BJ (cell line): ENCODE results near the gene ANTXR2. TPM values are rescaled to one million over a fixed set of nuclear protein-coding genes. Genes with fewer than 3 reads are reported as not detected.
"Not testable (repeated sequence)": the region's sequence is repeated elsewhere in the genome, so short reads cannot be mapped to it uniquely, and the experiment has no call there.

Experiments used
- CTCF ChIA-PET: fragments of 350-600 bp; formaldehyde crosslinking; extraction: SDS; loops from one replicate; lab custom pipeline; 2021; ENCODE audit warnings: antibody characterized with exemption, inconsistent platforms; lab: Yijun Ruan, JAX
- POLR2A ChIA-PET: fragments of 300-600 bp; sonication (Branson Sonifier 250); formaldehyde crosslinking; extraction: SDS; loops from one replicate; lab custom pipeline; 2021; ENCODE audit warnings: antibody characterized with exemption; lab: Charles Lee
- DNase-seq: peaks from one replicate; pipeline ENCODE4 v3.0.0-alpha.2; 2011; ENCODE audit warnings: low read depth
- H3K27me3 ChIP-seq: 2 replicates; pipeline ENCODE4 v1.6.0; 2011; ENCODE audit warnings: low read length; ENCODE audit not compliant: control insufficient read depth, insufficient read depth
- H3K36me3 ChIP-seq: 2 replicates; pipeline ENCODE4 v1.5.1; 2011; ENCODE audit warnings: low read length; ENCODE audit not compliant: control insufficient read depth, insufficient read depth
- H3K4me3 ChIP-seq: 2 replicates; pipeline ENCODE4 v1.5.1; 2011; ENCODE audit warnings: low read depth, mild to moderate bottlenecking, control low read depth, low read length
- polyA plus RNA-seq: library from polyadenylated mRNA; depleted of rRNA; stranded (reverse); fragments of >200 nt; gene quantifications from 2 replicates; pipeline ENCODE4 v1.2.3, GENCODE V29; 2011
- TF ChIP-seq, protein P1 (sequence below): IDR thresholded peaks from 2 replicates; pipeline ENCODE4 v1.5.1; 2011; ENCODE audit warnings: low read depth, mild to moderate bottlenecking, control low read depth, inconsistent platforms, low read length, moderate library complexity; ENCODE audit not compliant: insufficient read depth

The ANTXR2 gene
- polyA plus RNA-seq, 1 experiment: 18.9 TPM

- peaks cover 4% of the 10 kb centered on the region; the same call in 1 of the 2 replicates for H3K36me3 ChIP-seq
- no peak for DNase-seq
- POLR2A ChIA-PET: no interaction called here
- H3K27me3 ChIP-seq: no peaks in the 10 kb centered on the region
- H3K4me3 ChIP-seq: no peak overlapping the region
- CTCF ChIA-PET: interaction anchor here (1.0 kb wide), 1 partner anchor 21 kb away, joined by 3 read pairs; no protein-coding TSS in a partner anchor
- TF ChIP-seq, protein P1, sequence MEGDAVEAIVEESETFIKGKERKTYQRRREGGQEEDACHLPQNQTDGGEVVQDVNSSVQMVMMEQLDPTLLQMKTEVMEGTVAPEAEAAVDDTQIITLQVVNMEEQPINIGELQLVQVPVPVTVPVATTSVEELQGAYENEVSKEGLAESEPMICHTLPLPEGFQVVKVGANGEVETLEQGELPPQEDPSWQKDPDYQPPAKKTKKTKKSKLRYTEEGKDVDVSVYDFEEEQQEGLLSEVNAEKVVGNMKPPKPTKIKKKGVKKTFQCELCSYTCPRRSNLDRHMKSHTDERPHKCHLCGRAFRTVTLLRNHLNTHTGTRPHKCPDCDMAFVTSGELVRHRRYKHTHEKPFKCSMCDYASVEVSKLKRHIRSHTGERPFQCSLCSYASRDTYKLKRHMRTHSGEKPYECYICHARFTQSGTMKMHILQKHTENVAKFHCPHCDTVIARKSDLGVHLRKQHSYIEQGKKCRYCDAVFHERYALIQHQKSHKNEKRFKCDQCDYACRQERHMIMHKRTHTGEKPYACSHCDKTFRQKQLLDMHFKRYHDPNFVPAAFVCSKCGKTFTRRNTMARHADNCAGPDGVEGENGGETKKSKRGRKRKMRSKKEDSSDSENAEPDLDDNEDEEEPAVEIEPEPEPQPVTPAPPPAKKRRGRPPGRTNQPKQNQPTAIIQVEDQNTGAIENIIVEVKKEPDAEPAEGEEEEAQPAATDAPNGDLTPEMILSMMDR: no peak
Observed at GRCh38 chr4:80006935-80007744, 65.9 kb downstream of the ANTXR2 start.

GRCh38 chr4:80005863-80006262 lies 67.2 kb downstream of the ANTXR2 start:
- POLR2A ChIA-PET: no interaction called here

DNA sequence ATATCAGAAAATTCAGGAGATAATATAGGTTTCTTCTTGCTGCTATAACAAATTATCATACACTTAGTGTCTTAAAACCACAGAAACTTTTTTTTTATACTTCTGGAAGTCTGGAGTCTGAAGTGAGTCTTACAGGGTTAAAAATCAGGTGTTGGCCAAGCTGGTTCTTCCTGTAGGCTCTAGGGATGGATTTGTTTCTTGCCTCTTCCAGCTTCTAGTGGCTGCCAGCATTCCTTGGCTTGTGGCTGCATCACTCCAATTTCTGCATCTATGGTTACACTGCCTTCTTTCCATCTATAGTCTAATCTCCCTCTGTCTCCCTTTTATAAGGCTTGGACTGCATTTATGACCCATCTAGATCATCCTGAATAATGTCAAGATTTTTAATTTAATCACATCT lies 68.7 kb downstream of the ANTXR2 start:
- ChIA-PET CTCF (no interaction called here), POLR2A (no interaction called here)
- H3K27me3 ChIP-seq: no peaks in the 10 kb centered on the region
- H3K36me3 ChIP-seq: peaks cover 4% of the 10 kb centered on the region; the same call in 1 of the 2 replicates
- no peak for DNase-seq
- TF ChIP-seq, protein P1: no peak
- no peak overlapping the region for H3K4me3 ChIP-seq

More at GRCh38 chr4:80005863-80006262, 67.2 kb downstream of the ANTXR2 start:
- H3K27me3 ChIP-seq: no peaks in the 10 kb centered on the region
- no peak for DNase-seq
- H3K36me3 ChIP-seq: peaks cover 4% of the 10 kb centered on the region; the same call in 1 of the 2 replicates
- CTCF ChIA-PET: no interaction called here
- no peak overlapping the region for H3K4me3 ChIP-seq
- TF ChIP-seq, protein P1: no peak

GRCh38 chr4:80002559-80002958 lies 70.5 kb downstream of the ANTXR2 start:
- H3K27me3 ChIP-seq, H3K36me3 ChIP-seq, DNase-seq, POLR2A ChIA-PET, CTCF ChIA-PET, H3K4me3 ChIP-seq: not testable (repeated sequence)

GRCh38 chr4:79999048-79999447 lies 74.0 kb downstream of the ANTXR2 start:
- H3K4me3 ChIP-seq, POLR2A ChIA-PET, H3K36me3 ChIP-seq, DNase-seq, CTCF ChIA-PET, H3K27me3 ChIP-seq: not testable (repeated sequence)

DNA sequence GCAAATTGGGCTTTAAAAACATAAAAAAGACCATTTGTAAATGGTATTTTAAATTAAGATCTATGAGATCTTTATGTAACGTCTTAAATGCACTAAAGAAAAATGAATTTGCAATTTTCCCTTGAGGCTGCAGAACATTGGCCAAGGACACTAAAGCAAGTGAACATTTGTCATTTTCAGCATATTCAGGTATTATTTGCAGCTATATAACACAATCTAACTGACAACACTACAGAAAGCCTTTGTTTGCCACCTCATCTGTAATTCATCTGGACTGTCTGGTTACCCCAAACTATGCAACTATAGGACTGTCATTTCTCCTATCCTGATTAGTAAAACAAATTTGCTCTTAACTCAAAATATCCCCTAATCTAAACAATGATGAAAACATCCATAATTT lies 74.8 kb downstream of the ANTXR2 start:
- Histone ChIP-seq H3K4me3 (no peak overlapping the region), H3K36me3 (no peaks in the 10 kb centered on the region), H3K27me3 (no peaks in the 10 kb centered on the region)
- TF ChIP-seq, protein P1: no peak
- ChIA-PET POLR2A (no interaction called here), CTCF (no interaction called here)
- no peak for DNase-seq
